HPDE6-E6E7 (cell line): ENCODE data around the gene ATP2A3.
A peak's percentile ranks its signal among the peaks of the same experiment; 100 is the strongest.

Experiments
- DNase-seq: peaks from one replicate; pipeline ENCODE4 v3.0.0; 2011; ENCODE audit warnings: missing footprints; ENCODE audit errors: extremely low spot score

The ATP2A3 gene

DNA sequence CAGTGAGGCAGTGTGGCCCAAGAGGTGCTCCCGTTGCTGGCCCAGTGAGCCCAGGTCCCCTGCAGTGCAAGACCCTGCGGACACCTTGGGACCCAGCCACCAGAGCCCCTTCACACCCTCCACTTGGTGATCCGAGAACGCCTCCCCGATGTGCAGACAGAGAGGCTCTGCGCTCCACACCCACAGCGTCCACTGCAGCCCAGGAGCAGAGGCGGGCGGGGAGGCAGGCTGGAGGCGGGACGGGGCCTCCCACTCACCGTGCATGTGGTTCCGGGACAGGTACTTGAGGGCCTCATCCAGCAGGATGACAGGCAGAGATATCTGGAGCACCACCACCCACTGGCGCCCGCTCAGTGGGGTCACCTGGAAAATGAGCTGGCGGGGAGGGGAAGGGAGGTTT lies 35.8 kb downstream of the ATP2A3 start:
- no peak for DNase-seq

DNA sequence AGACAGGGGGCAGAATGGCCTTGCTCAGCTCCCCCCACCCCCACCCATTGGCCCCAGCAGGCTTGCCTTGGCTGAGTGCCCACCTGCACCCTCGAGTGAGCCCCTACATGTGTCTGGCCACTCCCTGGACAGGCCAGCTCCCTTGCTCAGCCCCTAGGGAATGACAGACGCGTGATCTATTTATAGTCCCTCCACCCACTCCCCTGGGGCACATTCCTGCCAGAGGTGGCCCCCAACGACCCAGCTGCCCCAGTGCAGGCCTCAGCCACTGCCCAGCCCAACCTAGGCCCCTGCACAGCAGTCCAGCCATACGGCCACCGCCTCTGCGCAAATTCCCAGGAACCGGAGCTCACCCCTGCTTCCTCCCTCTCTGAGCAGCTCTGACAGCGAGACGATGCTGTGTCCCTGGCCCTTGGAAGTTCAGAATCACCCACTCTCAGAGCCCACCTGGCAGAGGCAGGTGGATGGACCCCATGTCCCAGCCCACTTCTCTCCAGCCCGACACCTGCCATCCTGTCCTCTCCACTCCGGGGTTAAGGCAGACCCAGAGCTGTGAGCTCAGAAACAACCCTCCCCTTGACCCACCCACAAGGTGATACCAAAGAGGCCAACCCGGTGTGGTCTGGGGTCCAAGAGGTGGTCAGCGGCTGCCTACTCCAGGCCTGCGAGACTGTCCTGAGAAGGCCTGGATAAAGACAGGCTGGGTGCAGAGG lies 36.5 kb downstream of the ATP2A3 start:
- DNase-seq, result no peak

DNA sequence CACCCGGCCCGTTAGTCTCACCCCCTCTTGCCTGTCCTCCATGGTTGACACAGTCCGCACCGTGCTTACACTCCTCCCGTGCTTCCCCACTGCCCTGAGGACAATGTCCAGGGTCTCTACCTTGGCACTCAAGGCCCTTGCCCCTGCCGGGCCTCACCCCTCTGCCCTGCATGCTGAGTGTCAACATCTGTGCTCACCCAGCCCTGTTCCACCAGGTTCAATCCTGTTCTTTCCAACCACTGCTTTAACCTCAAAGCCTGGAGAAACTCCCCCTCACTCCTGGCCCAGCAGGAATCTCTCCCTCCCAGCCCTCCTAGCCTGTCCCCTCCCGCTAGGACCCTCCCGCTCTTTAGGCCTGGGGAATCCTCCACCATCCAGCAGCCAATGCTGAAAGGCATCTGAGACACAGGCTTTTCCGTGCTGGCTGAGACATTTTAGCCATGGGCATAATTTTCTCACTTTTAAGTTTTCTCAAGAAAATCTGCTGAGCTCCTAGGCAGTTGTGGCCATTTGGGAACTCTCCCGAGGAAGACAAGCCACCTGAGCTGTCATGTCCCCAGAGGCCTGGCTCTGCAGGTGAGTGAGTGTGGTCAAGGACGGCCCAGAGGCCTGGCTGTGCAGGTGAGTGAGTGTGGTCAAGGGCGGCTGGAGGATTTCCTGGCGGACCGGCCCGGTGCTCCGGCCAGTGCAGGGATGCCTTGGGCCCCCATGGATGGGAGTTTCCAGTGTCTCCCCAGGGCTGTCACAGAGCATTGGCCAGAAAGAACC lies 37.2 kb downstream of the ATP2A3 start:
- no peak for DNase-seq

DNA sequence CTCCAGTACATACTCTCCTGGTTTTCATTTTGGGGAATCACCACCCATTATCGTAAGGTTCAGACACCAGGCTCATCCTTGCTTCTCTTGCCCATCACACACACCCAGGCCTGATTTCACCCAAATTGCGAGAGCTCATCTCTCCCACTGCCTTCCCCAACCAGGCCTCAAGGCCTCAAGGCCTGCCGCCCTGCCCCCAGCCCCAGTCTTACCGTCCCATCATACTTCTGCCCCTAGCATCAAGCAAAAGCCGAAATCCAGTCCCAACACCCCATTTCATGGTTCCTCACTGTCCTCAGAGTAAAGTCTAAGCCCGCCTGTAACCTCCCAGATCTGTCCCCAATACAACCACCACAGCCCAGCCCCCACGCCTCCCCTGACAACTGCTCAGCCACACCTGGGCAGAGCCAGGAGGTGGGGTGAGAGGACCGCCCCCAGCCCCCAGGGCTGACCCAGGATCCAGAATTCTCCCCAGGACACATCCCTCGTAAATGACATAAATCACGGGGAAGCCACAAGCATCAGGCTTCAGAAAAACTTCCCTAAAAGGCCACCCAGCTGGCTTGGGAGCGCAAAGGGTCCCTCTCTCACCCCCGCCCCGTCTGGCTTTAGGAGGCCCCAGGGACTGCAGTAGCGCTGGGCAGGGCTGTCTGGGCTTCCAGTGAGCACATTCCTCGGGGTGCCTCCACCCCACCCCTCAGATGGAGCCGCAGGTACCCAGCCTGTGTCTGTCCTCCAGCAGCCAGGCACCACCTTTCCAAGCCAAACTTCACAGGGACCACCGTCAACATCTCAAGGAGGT lies 38.4 kb downstream of the ATP2A3 start:
- no peak for DNase-seq

DNA sequence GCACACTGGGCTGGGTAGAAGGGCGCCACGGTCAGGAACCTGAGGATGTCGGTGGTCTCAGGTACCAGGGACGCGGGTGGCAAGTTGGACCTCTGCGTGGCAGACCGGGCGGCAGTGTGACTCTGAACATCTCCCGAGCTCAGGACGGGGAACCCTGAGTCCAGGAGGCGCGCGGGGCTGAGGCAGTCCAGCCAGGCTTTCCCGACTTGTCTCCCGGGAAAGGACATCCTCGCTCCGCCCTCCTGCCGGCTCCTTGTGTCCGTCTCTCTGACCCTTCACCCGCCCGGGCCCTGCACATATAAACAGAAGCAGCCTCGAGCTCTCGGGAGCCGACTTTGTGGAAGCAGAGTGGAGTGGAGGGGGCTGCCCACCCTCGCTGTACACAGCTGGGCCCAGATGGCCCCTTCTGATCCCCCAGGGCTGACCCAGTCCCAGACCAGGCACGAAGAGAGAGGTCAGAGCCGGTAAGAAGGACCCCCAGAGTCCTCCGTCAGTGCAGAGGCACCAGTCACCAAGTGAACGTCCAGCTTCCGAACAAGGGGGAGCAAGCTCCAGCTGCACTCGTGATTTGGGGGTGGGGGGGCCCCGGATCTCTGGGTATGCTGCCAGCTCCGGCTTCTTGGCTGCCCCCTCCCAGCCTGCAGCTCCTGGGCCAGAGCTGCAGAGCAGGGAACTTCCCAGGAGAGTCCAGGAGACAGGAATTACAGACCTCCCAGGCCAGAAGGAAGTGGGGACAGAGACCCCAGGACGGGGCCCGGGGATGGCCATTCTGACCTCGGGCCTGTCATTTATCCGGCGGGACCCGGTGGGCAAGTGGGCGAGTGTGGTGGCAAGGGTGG lies 39.5 kb downstream of the ATP2A3 start:
- no peak for DNase-seq

DNA sequence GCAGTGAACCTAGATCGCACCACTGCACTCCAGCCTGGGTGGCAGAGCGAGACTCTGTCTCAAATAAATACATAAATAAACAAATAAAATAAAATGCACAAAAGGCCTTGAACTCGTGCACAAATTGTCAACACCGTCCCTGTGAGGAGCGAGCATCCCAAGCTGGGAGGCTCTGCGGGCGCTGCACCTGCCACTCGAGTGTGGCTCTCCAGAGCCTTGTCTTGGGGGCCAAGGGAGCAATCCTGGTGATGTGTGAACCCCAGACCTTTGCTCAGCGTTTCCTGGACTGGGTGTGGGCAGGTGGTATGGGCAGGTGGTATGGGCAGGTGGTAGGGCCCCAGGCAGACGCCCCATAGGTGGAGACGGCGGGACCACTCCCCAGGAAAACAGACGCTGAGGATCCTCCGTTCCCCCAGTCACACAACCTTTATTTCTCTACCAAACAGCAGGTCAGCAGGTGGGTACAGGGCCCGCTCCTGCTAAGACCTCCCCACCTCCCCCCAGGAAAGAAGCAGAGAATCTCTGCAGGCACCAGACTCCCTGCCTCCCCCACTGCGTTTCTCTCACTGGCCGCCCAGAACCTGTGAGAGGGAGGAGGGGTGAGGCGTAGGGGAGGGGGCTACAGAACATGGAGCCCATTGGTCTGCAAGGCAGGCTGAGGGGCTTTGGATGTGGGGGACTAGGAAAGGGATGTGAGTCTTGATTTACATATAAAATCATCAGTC lies 40.6 kb downstream of the ATP2A3 start:
- no peak for DNase-seq

DNA sequence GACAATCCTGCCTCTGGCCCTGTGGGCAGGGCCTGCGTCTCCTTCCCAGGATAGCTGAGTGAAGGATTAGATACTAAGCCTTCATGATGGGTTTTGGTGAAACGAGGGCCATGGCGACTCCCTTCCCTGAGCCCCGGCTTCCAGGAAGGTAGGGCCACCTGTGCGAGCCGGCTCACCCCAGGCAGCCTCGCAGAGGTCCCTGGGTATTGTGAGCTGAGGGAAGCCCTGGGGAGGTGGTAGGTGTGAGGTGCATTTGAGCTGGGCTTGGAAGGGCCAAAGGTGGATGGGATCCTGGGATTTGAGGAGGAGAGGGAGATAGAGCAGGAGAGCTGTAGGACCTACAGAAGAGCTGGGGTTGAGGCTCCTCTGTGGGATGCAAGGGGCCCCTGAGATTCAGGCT lies 41.5 kb downstream of the ATP2A3 start:
- DNase-seq, result no peak

DNA sequence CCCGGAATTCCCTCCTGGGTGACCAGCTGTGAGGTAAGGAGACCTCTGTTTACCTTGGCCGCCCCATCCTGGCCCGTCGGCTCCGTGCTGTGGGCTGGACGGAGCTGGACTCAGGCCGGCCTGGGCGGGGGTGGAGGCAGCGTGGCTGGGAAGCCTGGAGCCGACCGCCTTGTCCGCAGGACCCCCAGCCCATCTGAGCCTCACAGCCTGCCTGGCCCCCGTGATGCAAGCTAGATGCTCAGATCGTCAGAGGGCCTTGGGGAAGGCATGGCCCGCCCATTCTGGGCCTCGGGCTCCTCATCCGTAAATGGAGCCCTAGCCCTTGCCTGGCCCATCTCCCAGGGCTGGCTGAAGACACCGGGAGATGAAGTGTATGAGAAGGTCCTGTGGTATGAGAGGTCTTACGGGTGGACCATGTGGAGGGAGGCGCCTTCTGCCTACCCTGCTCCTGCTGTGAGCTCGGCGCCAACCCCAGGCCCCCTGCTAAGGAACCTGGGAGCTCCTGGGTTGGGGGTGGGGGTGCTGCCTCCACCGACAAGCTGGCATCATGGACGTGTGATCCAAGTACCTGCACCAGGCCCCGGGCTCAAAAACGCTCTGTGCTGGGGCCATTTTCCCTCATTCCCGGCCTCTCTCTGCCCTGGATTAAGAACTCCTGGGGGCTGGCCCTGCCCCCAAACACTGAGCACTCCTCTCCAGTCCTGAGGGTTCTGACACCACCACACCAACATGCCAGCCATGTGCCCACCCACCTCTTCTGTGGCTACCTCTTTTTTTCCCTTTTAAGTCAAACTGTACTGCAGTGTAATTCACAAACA lies 42.5 kb downstream of the ATP2A3 start:
- no peak for DNase-seq

DNA sequence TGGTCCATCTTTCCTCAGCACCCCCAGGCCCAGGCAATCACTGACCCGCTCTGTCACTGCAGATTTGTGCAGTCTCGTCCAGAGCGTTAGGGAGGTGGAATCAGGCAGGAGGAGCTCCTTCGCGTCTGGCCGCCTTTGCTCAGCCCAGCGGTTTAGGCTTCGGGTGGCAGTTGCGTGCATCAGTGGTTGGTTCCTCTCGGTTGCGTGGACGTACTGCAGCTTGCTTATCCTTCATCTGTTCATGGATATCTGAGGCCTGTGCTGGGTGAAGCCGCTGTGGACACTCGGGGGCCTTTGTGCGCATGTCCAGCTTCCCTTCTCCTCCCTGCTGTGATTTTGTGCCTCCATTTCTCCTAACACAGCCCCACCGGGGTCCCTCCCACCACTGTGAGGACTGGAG lies 43.2 kb downstream of the ATP2A3 start:
- DNase-seq, result no peak

DNA sequence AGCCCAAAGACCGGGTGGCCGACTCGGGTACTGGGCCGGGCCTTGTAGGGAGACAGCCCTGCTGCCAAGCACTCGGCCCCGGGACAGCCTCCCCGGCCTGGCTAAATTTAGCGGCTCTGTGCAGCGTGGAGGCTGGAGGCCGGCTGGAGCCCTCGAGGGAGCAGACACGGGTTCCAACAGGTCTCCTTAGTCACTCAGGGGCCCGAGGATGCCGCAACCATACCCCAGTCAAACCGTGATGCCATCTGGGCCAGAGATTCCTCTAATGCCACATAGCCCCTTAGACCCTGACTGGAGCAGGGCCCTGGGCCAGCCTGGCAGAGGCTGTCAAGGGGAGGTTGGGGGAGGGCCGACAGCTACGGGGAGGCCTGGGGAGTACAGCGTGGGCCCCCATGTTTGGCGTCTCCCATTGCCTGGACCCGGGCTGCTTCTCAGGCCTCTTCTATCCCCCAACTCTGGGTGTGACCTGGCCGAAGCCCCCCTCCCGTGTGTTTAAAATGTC lies 45.1 kb downstream of the ATP2A3 start:
- DNase-seq, result peak; percentile 33

DNA sequence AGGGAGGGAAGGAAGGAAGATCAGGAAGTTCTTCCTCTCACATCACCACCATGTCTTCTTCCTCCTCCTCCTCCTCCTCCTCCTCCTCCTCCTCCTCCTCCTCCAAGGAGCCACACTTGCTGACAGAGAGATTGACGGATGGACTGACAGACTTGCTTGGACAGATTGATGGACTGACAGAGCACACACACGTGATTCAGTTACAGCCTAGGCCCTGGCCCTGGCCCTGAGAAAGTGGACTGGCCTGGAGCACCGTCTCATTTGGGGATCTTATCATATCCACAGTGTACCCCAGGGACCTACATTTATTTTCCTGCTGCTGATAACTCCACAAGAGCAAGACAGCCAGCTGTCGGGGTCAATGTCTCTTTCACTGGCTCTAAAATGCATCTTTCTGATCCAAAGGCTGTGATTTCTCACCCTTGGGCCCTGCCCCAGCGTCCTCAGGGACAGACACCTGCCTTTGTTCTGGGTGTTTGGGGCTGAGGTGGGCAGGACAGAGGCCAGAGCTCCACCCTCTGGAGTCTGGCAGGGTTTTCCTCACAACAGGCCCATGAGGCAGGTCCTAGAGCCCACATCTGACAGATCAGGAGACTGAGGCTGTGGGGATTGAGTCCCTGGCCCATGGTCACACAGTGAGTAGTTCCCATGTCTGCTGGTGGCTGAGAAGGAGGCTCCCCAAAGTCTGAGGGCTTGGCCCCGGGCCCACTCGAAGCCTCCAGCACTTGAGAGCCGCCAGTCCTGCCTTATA lies 45.7 kb downstream of the ATP2A3 start:
- no peak for DNase-seq

DNA sequence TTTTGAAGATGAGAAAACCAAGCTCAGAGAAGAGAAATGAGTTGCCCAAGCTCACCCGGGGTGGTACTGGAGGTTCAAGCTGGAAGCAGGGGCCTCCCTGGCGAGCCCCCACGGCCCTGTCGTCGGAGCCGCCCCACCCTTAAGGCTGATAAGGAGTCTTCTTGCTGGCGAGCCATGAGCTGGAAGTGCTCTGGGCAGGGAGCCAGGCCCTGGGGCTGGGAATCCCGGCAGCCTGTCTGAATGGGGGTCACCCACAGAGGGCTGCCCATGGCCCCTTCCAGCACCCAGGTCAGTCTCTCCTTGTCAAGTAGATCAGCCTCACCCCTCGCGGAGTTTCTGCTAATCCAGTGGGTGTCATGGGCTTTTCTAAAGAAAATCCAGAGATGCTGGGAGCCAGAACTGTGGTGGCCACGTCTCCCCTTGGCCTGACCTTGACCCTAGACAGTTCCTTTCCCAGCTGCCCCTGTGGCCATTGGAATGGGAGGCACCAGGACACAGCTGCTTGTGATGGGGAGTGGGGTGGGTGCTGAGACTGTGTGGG lies 46.8 kb downstream of the ATP2A3 start:
- DNase-seq, result no peak

DNA sequence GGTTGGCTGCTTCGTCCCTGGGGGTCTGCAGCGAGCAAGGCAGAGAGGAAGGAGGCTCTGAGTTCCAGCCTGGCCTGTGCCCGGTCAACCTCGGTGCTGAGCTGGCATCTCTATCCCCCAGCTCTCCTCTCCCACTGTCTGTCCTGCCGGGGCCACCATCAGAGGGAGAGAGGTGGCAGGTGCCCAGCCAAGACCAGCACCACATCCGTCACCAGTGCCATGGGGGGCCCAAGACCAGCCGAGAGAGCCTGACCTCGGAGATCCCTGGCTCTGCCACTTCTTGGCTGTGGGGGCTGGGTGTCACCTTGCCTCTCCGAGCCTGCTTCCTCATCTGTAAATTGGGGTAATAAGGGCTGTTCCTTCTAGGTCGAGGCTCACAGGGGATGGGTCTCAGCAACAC lies 47.4 kb downstream of the ATP2A3 start:
- no peak for DNase-seq

DNA sequence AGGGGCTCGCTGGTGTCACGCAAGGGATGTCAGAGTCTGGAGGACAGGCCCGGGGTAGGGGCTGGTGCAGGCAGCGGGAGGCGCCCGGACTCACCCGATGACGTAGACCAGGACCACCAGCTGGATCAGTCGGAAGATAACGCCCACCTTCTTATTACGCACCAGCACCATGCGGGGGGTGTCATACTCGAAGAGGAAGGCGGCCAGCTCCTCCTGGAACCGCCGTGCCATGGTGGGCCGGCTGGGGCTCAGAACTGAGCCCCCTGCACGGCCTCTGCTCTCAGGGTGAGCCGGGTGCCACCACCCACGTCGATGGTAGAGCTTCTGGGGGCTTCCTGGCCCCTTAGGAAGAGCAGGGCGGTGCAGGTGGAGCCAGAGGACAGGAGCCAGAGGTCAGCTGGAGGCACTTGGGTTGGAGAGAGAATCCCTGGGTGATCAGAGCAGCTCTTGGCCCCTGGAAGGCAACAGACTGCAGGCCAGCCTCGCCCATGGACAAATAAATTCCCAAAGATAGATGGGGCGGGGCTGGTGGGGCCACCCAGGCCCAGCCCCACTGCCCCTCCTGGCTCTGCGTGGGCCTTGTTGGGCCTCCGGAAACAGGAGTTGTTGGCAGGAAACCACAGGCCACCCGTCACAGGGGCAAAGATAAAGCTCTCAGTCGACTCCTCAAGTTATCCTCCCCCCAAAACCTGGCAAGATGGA lies 48.1 kb downstream of the ATP2A3 start, which contains the start of gene P2RX1:
P2RX1 (minus strand) TSS at position 471 of the 702 bp plus-strand sequence; CDS start at position 231, 240 bp downstream.
- no peak for DNase-seq

DNA sequence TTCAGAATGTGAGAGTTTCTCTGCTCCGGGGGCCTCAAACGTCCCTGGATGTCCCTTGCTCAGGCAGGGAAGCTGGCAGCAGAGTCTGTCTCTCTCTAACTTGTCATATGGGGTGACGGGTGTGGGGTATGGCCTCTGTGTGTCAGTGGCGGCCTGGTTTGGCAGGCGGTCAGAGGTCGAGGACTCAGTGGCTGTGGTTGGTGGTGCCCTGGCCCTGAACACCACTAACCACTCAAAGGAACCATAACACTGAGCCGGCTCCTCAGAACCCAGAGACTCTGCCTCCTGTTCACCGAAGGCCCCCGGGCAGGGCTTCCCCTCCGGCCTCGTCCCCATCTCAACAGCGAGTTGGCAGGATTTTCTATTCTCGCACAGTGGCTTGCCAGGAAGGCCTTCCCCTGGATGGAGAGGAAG lies 48.6 kb downstream of the ATP2A3 start:
- no peak for DNase-seq

DNA sequence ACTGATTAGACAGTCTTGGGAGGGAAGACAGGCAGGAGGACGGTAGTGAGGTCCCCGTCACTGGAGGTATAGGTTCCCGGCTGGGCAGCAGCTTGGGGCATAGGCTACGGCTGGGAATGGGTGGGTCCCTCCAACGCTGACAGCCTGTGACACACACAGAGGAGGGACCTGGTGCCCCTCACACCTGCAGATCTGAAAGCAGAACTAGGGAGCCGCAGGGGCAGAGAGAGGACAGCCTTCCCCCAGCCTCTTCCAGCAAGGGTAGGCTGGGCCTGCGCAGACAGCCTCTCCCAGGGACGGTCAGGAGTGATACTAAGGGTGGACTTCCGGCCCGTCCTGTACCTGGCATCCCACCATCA lies 49.9 kb downstream of the ATP2A3 start:
- no peak for DNase-seq

DNA sequence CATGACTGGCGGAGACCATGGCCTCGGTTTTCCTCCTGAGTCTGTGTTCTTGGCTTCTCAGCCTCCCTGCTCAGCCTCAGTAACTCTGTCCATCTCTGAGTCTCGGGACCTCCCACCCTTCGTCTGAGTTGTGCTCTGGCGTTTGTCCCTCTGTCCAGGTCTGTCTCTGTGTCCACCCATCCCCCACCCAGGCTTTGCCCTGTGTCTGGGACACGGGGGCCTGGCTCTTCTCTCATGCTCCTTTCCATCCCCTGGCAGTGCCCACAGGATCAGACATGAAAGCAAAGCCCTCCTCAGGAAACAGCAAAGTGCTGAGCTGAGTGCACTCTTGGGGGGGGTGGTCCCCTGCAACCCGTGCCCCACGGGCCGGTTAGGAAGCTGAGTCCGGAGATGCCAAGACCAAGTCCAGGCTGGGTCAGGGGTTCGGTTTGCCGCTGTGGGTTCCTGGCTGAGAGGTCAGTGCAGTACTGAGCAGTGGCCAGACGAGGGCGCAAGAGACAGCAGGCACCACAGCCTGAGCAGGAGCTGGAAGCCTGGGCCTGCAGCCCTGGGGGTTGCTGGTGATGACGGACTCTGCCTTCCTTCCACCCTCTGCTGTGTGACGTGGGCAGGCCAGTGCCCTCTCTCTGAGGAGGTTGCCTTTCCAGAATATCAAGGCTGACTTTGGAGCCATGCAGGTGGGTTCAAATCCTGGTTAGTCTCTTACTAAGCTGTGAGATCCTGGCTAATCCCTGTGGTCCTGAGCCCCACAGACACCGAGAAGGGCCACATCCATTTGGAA lies 50.5 kb downstream of the ATP2A3 start:
- no peak for DNase-seq
